IMR-90 (cell line): ENCODE data around the gene SPIN1. TPM values are rescaled to one million over a fixed set of nuclear protein-coding genes. Genes with fewer than 3 reads are reported as not detected.

Experiments used
- ATAC-seq: fragments of 200-7000 bp; cut with Tn5 transposase; 2 replicates; pipeline ENCODE4 v1.9.1; 2020; ENCODE audit warnings: low read depth, mild to moderate bottlenecking, moderate library complexity
- BruUV-seq: library from RNA; stranded (reverse); fragments of 400-500 nt; replicated peaks from 2 replicates; lab custom pipeline; 2021; lab: Mats Ljungman, UMichigan
- CTCF ChIA-PET: fragments of 300-600 bp; formaldehyde crosslinking; extraction: SDS; loops from one replicate; lab custom pipeline; 2021; ENCODE audit warnings: antibody characterized with exemption; lab: Yijun Ruan, JAX
- POLR2A ChIA-PET: fragments of 300-600 bp; sonication (Branson Sonifier 250); formaldehyde crosslinking; loops from one replicate; lab custom pipeline; 2022; ENCODE audit warnings: antibody characterized with exemption; ENCODE audit not compliant: unreplicated experiment; lab: Charles Lee
- DNase-seq: peaks from one replicate; pipeline ENCODE4 v3.0.0; 2013
- H2AFZ ChIP-seq: replicated peaks from 2 replicates; pipeline ENCODE3; 2013; ENCODE audit warnings: low read length, mild to moderate bottlenecking; ENCODE audit not compliant: poor library complexity
- H2AK5ac ChIP-seq: 2 replicates; pipeline ENCODE4 v1.6.1; 2013; ENCODE audit warnings: low read depth, low read length, inconsistent platforms
- H2AK9ac ChIP-seq: replicated peaks from 2 replicates; pipeline ENCODE3; 2013; ENCODE audit warnings: mild to moderate bottlenecking, low read depth, low read length, moderate library complexity; ENCODE audit not compliant: poor library complexity
- H2BK120ac ChIP-seq: 2 replicates; pipeline ENCODE4 v1.6.1; 2013; ENCODE audit warnings: low read depth, low read length, inconsistent platforms
- H2BK15ac ChIP-seq: 3 replicates; pipeline ENCODE4 v1.6.1; 2013; ENCODE audit warnings: low read depth, low read length, inconsistent platforms
- H2BK20ac ChIP-seq: 2 replicates; pipeline ENCODE4 v1.6.1; 2013; ENCODE audit warnings: low read depth, mild to moderate bottlenecking, inconsistent platforms, low read length, moderate library complexity
- H2BK5ac ChIP-seq: 2 replicates; pipeline ENCODE4 v1.6.1; 2013; ENCODE audit warnings: mild to moderate bottlenecking, low read depth, low read length, inconsistent platforms; ENCODE audit not compliant: poor library complexity, severe bottlenecking
- H3K14ac ChIP-seq: replicated peaks from 2 replicates; pipeline ENCODE4 v1.6.1; 2013; ENCODE audit warnings: low read depth, low read length, inconsistent platforms
- H3K18ac ChIP-seq: 2 replicates; pipeline ENCODE4 v1.6.1; 2013; ENCODE audit warnings: low read depth, low read length, control low read depth
- H3K23ac ChIP-seq: 2 replicates; pipeline ENCODE4 v1.6.1; 2013; ENCODE audit warnings: low read depth, low read length, inconsistent platforms
- H3K27ac ChIP-seq: 2 replicates; pipeline ENCODE4 v1.5.1; 2013; ENCODE audit warnings: mild to moderate bottlenecking, control low read depth, low read length; ENCODE audit not compliant: insufficient read depth
- H3K27me3 ChIP-seq: 2 replicates; pipeline ENCODE4 v1.6.1; 2013; ENCODE audit warnings: low read length; ENCODE audit not compliant: control insufficient read depth, insufficient read depth
- H3K36me3 ChIP-seq: 2 replicates; pipeline ENCODE4 v1.6.1; 2013; ENCODE audit warnings: low read length, mixed read lengths; ENCODE audit not compliant: control insufficient read depth, insufficient read depth
- H3K4ac ChIP-seq: 2 replicates; pipeline ENCODE4 v1.6.1; 2013; ENCODE audit warnings: low read depth, low read length, inconsistent platforms
- H3K4me1 ChIP-seq: 2 replicates; pipeline ENCODE4 v1.6.1; 2013; ENCODE audit warnings: low read length, mixed read lengths; ENCODE audit not compliant: control insufficient read depth, insufficient read depth
- H3K4me2 ChIP-seq: 2 replicates; pipeline ENCODE4 v1.6.1; 2013; ENCODE audit warnings: low read depth, mild to moderate bottlenecking, control low read depth, low read length, moderate library complexity
- H3K4me3 ChIP-seq: 2 replicates; pipeline ENCODE4 v1.5.1; 2013; ENCODE audit warnings: low read depth, mild to moderate bottlenecking, control low read depth, low read length, moderate library complexity; ENCODE audit not compliant: insufficient read depth
- H3K56ac ChIP-seq: 2 replicates; pipeline ENCODE4 v1.6.1; 2013; ENCODE audit warnings: low read length, inconsistent platforms; ENCODE audit not compliant: insufficient read depth; ENCODE audit errors: extremely low read depth
- H3K79me1 ChIP-seq, 2 experiments: 2 replicates each; pipeline ENCODE4 v1.6.1; 2013; ENCODE audit warnings: low read length in 2 of 2, inconsistent platforms in 1 of 2, low read depth in 1 of 2
- H3K9ac ChIP-seq: 2 replicates; pipeline ENCODE4 v1.6.1; 2013; ENCODE audit warnings: low read depth, low read length, control low read depth
- H3K9me1 ChIP-seq: 2 replicates; pipeline ENCODE4 v1.6.1; 2013; ENCODE audit warnings: low read length, inconsistent platforms; ENCODE audit not compliant: insufficient read depth
- H3K9me3 ChIP-seq: 2 replicates; pipeline ENCODE4 v1.6.1; 2013; ENCODE audit warnings: low read length; ENCODE audit not compliant: control insufficient read depth, insufficient read depth
- H4K20me1 ChIP-seq: 2 replicates; pipeline ENCODE4 v1.6.1; 2013; ENCODE audit warnings: low read length, inconsistent platforms; ENCODE audit not compliant: insufficient read depth
- H4K5ac ChIP-seq: 2 replicates; pipeline ENCODE4 v1.6.1; 2013; ENCODE audit warnings: mild to moderate bottlenecking, low read depth, low read length, control low read depth
- H4K8ac ChIP-seq, 2 experiments: 2 replicates each; pipeline ENCODE4 v1.6.1; 2013; ENCODE audit warnings: low read depth in 2 of 2, low read length in 2 of 2, control low read depth in 1 of 2, inconsistent platforms in 1 of 2
- H4K91ac ChIP-seq: 2 replicates; pipeline ENCODE4 v1.6.1; 2013; ENCODE audit warnings: low read depth, low read length, inconsistent platforms; ENCODE audit not compliant: insufficient read depth
- FOS ChIP-seq: fragments of 150-350 bp; IDR thresholded peaks from 2 replicates; pipeline ENCODE4 v1.6.1; 2016; ENCODE audit warnings: low read depth, low read length
- WGBS, 2 experiments: methylation state at CpG; one replicate each; pipeline versions ENCODE4 v1.1.5 to v1.1.7; 2013; ENCODE audit warnings: missing lambda C conversion rate in 2 of 2; ENCODE audit not compliant: insufficient read length in 1 of 2; ENCODE audit errors: extremely low coverage in 2 of 2; 5-methylcytosine and 5-hydroxymethylcytosine counted together
- dilution Hi-C: fragments of 300-500 bp; cut with HindIII; formaldehyde crosslinking; loops from one replicate; pipeline ENCODE4 v1.14.3; 2018; ENCODE audit warnings: low sequenced_read_pairs; ENCODE audit not compliant: unreplicated experiment
- in situ Hi-C: fragments of 300-500 bp; cut with MboI; formaldehyde crosslinking; loops from 3 replicates; pipeline ENCODE4 v1.14.3; 2019; ENCODE audit warnings: low sequenced_read_pairs, inconsistent platforms, mixed read lengths
- intact Hi-C: fragments of 100-400 bp; cut with micrococcal nuclease; formaldehyde crosslinking; loops from 2 replicates; pipeline ENCODE4 v1.10.0; 2022
- polyA plus RNA-seq, 3 experiments: library from polyadenylated mRNA; depleted of rRNA; stranded (reverse); fragments of >200 nt; gene quantifications; 2 replicates each; pipeline ENCODE4 v1.2.3, GENCODE V29; 2012; ENCODE audit warnings: low replicate concordance in 1 of 3
- total RNA-seq: library from RNA; depleted of rRNA; stranded (reverse); fragments of >200 nt; gene quantifications from 2 replicates; pipeline ENCODE4 v1.2.3, GENCODE V29; 2012

The SPIN1 gene
- total and polyA plus RNA-seq, 2 of the 4 experiments (the other 2 are of a cell fraction): 63.3 to 141 TPM

DNA sequence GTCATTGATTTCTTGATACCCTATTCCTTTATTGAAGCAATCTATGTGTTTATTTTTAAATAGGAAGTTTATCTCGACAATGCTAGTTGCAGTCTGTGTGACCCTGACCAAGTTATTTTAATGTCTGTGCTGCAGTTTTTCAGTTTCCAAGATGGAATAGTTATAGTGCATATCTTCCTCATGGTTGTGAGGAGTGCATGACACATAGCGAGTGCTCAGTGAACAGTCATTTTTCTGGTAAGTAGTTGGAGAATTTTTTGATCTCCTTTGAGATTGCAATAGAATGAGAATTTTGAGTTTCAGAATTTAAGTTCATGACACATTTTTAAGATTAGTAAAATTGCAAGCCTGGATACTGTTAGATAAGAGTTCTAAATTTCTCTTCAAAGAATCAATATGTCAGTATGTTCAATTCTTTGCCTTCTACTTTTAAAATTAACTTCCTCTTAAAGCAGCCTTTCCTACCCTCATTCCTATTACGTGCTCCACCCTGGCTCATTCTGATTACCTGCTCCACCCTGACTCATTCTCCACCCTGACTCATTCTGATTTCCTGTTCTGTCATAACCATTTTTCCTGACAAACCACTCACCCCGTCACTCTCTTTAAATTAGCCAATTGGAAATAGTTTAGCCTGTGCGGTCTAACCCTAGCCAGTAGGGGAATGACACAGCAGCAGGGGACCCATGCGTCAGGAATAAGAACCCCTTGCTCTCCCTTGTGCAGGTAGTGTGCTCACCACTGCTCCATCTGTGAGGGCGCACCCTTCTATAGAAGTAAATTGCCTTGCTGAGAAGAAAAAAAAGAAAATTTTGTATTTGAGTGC is 30.7 kb downstream of the SPIN1 start:
- ATAC-seq (no peak), DNase-seq (no peak)
- no peaks in the 10 kb centered on the region for H3K27me3 ChIP-seq
- H3K23ac ChIP-seq: no peak overlapping the region
- no peak overlapping the region for H2AK9ac ChIP-seq
- no peak overlapping the region for H3K18ac ChIP-seq
- H3K9me1 ChIP-seq: no peaks in the 10 kb centered on the region
- ChIA-PET POLR2A (no interaction called here), CTCF (no interaction called here)
- no peak overlapping the region for H4K91ac ChIP-seq
- H3K4me2 ChIP-seq: no peak overlapping the region
- TF ChIP-seq FOS: no peak
- in situ Hi-C loops: no loop called here
- H3K56ac ChIP-seq: no peak overlapping the region
- no peak overlapping the region for H2AFZ ChIP-seq
- H3K14ac ChIP-seq: no peak overlapping the region
- H2BK5ac ChIP-seq: peak overlapping the region; percentile 34
- H2BK120ac ChIP-seq: no peak overlapping the region
- peaks cover 16% of the 10 kb centered on the region for H3K9me3 ChIP-seq
- H4K5ac ChIP-seq: no peak overlapping the region
- no peak overlapping the region for H4K8ac ChIP-seq
- no peak overlapping the region for H3K9ac ChIP-seq
- H3K4me3 ChIP-seq: no peak overlapping the region
- H4K20me1 ChIP-seq: peaks cover 15% of the 10 kb centered on the region
- no peak overlapping the region for H2AK5ac ChIP-seq
- no TSS peak for BruUV-seq
- intact Hi-C loops: no loop called here
- H3K79me1 ChIP-seq: peaks cover 8 to 57% of the 10 kb centered on the region in 2 experiments; a peak in 3 of 4 replicates
- no peak overlapping the region for H3K27ac ChIP-seq
- dilution Hi-C loops: no loop called here
- no peaks in the 10 kb centered on the region for H3K4me1 ChIP-seq
- WGBS, 2 experiments: 83% methylated on average over 2 of the region's 7 CpGs; no CpG with 5 or more reads in 1 of the 2 experiments
- H3K36me3 ChIP-seq: peaks cover 12% of the 10 kb centered on the region
- H3K4ac ChIP-seq: no peak overlapping the region
- H2BK20ac ChIP-seq: no peak overlapping the region
- no peak overlapping the region for H2BK15ac ChIP-seq
